Inflammatory macrophage treated with lipopolysaccharide for 4 hours (primary cell): Measurements from ENCODE around the gene COL7A1.

Experiments used
- DNase-seq: peaks from one replicate; pipeline ENCODE4 v3.0.0-alpha.2; 2020

COL7A1 gene

GRCh38 chr3:48587686-48588085, 7.4 kb downstream of the COL7A1 start:
- no peak for DNase-seq

DNA sequence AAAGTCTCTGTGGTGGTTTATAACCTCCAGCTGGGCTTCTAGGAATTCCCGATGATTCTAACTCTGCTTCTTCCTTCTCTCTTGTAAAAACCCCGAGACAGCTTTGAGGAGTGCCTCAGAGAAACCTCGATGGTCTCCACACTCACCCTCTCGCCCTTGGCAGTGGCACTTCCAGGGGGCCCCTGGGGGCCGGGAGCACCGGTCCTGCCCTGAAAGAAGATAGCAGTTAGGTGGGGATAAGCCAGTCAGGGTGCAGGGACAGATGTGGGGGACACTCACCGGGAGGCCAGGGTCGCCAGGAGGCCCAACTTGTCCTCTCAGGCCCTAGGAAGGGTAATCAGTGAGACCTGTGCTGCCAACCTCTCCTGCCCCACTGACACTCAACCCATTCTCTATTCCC, 9.7 kb downstream of the COL7A1 start:
- no peak for DNase-seq

DNA sequence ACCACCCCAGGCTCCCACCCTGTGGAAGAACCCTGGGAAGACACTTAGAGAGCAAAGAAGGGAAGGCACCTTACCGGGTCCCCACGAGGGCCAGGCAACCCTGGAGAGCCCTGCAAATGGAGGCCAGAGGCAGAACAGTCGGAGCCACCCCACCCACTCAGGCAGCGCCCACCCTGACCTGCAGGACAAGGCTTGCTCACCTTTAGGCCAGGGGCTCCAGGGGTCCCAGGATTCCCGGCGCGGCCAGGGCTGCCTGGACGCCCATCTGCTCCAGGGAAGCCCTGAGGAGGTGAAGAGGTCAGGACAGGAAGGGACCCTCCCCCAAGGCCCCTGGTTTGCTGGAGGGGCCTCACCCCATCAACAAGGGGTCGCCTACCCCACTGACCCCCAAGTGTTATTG, 10.3 kb downstream of the COL7A1 start:
- no peak for DNase-seq

DNA sequence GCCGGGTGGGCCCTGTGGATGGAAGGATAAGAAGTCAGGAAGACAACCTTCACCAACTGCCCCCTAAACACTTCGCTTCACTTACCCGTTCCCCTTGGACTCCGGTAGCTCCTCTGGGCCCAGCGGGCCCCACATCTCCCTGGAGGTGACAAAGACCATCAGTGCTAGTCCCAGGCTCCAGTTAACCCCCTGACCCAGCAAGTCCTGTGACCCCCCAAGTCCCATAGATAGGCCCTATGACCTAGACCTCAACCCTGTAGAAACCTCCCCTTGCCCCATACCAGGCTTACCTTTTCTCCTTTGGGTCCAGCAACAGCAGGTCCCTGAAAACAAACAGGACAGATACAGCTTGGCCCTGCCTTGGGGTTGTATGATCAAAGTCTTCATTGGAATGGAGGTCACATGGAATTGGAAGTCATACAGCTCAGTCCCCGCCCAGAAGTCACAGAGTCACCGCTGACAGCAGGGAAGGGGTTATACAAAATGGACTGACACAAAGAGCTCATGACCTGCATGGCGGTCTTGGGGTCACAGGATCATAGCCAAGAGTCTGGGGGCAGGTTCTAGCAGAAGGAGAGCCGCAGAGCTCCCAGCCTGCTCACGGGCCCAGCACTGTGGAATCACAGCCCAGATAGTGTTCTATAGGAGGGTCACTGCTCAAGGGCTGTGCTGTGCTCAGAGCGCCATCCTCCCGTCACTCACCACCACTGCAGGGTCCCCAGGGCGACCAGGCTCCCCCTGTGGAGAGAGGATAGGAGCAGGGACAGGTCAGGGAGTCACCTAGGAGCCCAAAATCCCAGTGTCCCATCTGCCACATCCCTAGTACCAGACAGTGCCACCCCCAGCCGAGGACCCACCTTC, 13.3 kb downstream of the COL7A1 start:
- DNase-seq: no peak

- DNase-seq: no peak
Observed at GRCh38 chr3:48576647-48577046, 18.5 kb downstream of the COL7A1 start.

- DNase-seq: no peak
Observed at GRCh38 chr3:48575366-48575765, 19.8 kb downstream of the COL7A1 start.

GRCh38 chr3:48573973-48574585, 21.1 kb downstream of the COL7A1 start:
- no peak for DNase-seq

GRCh38 chr3:48572517-48572916, 22.6 kb downstream of the COL7A1 start:
- DNase-seq: no peak

DNA sequence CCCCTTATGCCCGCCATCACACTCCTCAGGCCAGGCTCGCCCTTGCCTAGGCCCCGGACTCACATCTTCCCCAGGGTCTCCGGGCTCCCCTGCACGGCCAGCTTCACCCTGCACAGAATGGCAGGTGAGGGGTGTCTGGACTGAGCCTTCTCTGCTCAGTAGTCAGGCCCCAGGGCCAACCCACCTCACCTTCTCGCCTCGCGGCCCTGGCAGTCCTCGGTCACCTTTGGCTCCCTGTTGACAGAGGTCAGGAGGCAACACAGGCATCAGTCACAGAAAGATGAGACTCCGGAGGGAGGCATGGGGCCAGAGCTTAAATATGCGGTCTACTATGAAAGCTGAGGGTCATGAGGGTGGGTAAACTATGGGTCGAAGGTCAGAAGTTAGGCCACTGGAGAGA, 23.2 kb downstream of the COL7A1 start:
- no peak for DNase-seq

DNA sequence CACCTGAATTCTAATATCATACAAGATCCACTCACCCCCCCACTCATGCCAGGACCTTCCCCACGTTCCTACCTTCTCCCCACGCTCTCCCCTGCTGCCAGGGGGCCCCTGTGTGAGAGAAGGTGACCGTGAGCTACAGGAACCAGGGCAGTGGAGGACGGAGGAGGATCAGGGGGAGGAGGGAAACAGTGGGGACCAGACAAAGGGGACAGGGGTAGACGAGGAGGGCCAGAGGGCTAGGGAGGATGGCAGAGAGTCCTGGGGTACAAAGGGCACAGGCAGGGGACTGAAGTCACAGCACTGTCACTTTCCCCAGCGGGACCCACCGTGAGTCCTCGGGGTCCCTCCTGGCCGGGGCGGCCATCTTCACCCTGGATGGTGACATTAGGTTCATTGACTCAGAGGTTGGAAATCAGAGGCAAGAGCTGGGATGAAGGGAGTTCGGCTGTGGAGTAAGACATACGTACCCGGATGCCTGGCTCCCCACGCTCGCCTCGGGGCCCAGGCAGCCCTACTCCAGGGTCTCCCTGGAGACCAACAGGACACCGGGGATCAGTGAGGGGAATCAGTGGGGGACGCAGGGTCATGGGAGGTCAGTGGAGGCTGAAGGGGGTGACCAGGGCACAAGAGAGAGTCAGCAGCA, 25.2 kb downstream of the COL7A1 start:
- no peak for DNase-seq

GRCh38 chr3:48569400-48569799, 25.7 kb downstream of the COL7A1 start:
- no peak for DNase-seq

DNA sequence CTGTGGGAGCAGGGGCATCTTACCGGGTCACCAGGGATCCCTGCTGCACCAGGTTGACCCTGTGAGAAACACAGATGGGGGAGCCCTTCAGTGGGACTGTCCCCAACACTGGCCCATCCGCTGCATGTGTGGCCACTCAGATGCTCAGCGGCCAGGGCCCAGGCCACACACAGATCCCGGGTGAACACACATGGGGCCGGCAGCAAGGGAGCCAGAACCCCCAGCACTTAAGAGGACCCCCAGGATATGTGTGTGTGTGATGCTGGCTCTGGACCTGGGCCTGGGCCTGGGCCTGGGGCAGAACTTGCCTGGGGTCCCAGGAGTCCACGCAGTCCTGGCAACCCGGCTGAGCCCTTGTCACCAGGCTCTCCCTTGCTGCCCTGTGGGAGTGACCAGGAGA, 26.7 kb downstream of the COL7A1 start:
- no peak for DNase-seq

GRCh38 chr3:48567500-48567899, 27.6 kb downstream of the COL7A1 start:
- no peak for DNase-seq

GRCh38 chr3:48567090-48567489, 28.0 kb downstream of the COL7A1 start:
- DNase-seq: no peak

DNA sequence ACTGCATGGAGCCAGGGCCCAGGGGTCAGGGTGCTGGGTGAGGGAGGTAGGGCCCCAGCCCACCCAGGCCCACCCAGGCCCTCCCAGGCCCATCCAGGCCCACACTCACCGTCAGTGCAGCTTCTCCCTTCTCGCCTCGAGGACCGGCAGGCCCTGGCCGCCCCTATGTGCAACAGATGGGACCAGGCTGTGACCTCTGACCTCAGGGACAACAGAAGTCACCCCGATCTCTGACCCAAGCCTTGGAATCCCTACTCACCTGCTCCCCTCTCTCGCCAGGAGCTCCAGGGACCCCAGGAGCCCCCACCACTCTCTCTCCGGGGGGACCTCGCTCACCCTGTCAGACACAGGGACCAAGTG, 28.7 kb downstream of the COL7A1 start:
- DNase-seq: no peak

DNA sequence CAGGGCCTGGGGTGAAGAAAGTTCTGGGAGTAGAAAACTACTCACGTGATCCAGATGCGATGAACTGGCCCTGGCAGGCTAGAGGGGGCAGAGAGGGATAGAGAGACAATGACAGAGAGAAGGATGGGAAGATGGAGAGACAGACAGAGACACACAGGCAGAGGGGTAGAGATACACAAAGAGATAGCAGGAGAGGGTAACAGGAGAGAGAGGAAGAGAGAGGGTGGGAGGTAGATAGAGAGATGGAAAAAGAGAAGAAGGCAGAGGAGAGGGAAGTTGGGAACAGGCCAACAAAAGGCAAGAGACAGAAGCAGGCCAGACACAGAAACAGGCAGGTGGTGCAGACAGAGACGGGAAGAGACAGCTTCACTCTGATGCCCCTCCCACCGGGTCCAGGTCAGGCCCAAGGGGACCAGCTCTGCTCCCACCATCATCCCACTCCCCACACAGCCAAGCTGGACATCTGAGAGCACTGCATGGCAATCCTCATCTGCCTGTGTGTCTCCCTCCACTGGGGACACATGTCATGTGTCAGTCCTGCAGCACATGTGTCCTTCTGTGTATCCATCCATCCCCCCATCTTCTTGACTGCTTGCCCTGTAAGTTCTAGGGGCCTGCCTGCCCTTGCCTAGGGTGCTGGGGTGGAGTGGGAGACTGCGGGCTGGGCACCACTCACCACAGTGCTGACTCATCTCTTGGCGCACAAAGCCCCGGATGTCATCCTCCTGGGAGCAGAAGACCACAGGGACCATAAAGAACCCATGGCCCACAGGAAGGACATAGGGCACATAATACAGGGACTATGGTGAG, 29.3 kb downstream of the COL7A1 start:
- peak; percentile 50 for DNase-seq

DNA sequence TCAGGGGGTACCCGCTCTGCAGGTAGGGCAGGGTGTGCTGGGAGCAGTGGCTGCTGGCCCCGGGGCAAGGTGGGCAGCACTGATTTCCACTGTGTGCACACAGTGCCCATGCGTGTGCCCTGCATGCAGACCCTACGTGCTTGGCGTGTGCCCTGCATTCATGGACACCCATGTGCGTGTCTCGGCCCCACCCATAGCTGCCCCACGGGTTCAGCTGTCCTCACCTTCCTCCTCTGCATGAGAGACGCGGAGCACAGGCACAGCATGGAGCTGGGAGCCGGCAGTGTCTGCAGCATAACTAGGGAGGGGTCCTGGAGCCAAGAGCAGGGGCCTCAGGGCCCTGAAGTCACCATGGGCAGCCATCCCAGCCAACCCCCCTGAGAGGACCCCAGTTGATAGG, 29.9 kb downstream of the COL7A1 start:
- DNase-seq: no peak

DNA sequence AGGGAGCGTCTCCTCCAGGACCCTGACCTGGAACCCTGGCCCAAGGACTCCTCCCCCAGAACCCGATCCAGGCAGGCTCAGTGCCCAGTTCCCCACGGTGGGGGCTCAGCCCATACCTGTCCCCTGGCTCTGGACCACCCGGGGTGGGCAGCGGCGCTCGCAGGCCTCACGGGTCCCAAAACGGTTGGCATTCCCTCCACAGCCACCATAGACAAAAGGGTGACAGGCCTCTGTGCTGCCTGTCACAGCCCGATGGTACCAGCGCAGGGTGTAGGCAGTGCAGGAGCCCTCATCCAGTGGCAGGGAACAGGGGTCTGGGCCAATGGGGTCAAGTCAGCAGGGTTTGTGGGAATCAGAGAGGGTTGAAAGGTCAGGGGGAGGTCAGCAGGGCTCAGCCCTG, 30.5 kb downstream of the COL7A1 start:
- no peak for DNase-seq

DNA sequence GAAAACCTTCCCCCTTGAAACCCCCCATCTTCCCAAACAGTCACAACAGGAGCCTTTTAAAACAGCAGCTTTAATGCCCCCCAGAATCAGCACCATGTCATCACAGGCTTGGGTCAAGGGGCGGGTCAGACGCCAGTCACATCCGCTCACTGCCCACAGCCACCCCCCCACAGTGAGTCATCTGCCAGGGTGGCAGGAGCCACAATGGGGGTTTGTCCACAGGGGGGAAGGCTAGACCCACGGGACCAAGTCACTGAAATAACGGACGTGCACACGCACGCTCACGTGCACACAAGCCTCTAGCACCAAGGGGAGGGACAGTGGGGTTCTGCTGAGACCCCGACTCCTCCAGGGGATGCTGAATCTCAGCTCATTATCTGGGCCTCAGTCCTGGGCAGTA, 31.1 kb downstream of the COL7A1 start:
- DNase-seq: peak; percentile 93

GRCh38 chr3:48563382-48563918, 31.7 kb downstream of the COL7A1 start, which contains the start of gene UCN2:
TSS of gene UCN2 (minus strand) at chr3:48563781. CDS start at chr3:48563124, 657 bp downstream.
- no peak for DNase-seq

DNA sequence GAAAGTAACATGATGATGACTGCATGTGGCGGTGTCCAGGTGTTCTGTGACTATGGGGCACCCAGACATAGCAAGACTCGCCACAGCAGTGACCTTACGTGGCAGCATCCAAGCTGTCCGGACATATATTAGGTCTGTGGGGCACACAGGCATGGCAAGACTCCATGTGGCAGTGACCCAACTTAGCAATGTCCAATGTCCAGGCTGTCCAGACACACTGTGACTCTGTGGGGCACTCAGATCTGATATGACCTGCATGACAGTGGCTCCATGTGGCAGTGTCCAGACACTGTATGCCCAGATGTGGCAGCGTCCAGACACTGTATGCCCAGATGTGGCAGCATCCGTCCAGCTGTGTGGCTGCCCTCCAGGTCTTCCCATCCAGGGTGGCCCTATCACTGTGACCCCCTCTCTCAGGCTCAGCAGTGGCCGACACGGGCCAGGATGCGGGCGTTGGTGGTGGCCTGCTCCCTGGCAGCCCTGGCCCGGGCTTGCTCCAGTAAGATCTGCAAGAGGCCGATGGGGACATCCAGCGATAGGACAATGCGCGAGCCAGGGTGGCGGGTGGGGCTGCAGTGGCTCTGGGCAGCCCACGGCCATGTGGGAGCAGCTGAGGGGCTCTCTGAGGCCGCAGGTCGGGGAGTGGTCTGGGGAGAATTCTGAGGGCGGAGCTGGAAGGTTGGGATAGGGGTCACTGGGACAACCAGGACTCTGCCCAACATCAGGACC, 32.6 kb downstream of the COL7A1 start:
- no peak for DNase-seq

DNA sequence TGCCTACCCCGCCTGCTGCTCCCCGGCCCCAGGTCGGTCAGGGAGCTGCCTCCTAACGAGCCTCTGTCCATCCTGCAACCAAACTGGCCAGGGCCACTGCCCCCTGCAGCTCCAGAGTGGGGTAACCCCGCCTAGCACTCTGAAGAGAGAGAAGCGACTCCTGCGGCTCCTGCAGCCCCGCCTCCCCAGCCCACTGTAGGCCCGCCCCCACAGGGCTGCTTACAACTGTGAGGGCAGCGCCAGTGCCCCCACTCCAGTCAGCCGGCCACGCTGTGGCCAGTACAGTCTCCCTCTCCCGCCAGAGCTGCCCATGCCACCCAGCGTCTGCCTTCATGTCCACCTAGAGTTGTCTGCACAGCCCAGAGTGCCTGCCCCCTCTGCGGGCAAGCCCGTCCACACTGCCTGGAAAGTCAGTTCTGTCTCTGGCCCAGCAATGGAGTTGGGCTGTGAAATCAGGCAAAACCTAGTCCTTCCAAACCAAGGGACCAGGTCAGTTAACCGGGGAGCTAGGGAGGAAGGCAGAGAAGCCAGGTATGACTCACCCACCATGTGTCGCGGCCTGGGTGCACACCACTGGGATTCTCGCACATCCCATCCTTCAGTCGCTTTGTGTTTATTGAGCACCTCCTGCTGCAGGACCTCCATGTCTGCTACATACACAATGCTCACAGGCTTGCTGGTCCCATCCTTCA, 33.9 kb downstream of the COL7A1 start:
- peak; percentile 67 for DNase-seq
